Measurements from ENCODE around the gene PILRA.

GRCh38 chr7:100367251-100367620 is 6.1 kb upstream of the PILRA start:
- TF ChIP-seq CTCF (IDR thresholded peaks at IDR 0.05) (no peak), POLR2AphosphoS5 (IDR thresholded peaks at IDR 0.05; ENCODE audit: insufficient read depth in 1 of 2, low read depth in 1 of 2) (no peak), POLR2A (IDR thresholded peaks at IDR 0.05) (no peak)

Data from vagina (tissue), 2 donors.